Transverse colon (tissue), 4 donors: ENCODE results near the gene ZNF280B. TPM values are rescaled to one million over a fixed set of nuclear protein-coding genes. Genes with fewer than 3 reads are reported as not detected.
"Not testable (repeated sequence)": the region's sequence is repeated elsewhere in the genome, so short reads cannot be mapped to it uniquely, and the experiment has no call there.

Experiments used
- DNase-seq: peaks from one replicate; pipeline ENCODE4 v3.0.0-alpha.2; 2019
- H3K27ac ChIP-seq, 4 donors: fragments of 200-600 bp; sonication (generic); 2 replicates each; pipeline ENCODE4 v1.5.1; 2016 to 2018; ENCODE audit warnings: inconsistent platforms in 4 of 4
- H3K27me3 ChIP-seq: fragments of 200-600 bp; sonication (generic); 2 replicates; pipeline ENCODE4 v1.5.1; 2017; ENCODE audit warnings: inconsistent platforms
- H3K36me3 ChIP-seq, 4 donors: fragments of 200-600 bp; sonication (generic); 2 replicates each; pipeline ENCODE4 v1.5.1; 2017 to 2019; ENCODE audit warnings: inconsistent platforms in 4 of 4
- H3K4me1 ChIP-seq, 4 donors: fragments of 200-600 bp; sonication (generic); 2 replicates each; pipeline ENCODE4 v1.5.1; 2017 to 2020; ENCODE audit warnings: inconsistent platforms in 4 of 4
- H3K4me3 ChIP-seq, 4 donors: fragments of 200-600 bp; sonication (generic); 1 replicate in 1 of 4; 2 replicates in 3 of 4; pipeline versions ENCODE4 v1.5.1 to v1.6.1; 2017 to 2019; ENCODE audit warnings: inconsistent platforms in 4 of 4
- H3K9me3 ChIP-seq, 2 donors: fragments of 200-600 bp; sonication (generic); 2 replicates each; pipeline ENCODE4 v1.5.1; 2017 to 2019; ENCODE audit warnings: inconsistent platforms in 2 of 2
- CTCF ChIP-seq, 5 experiments: fragments of 200-600 bp in 3 of 5; fragments of 450-650 bp in 2 of 5; sonication (generic) in 3 of 5; IDR thresholded peaks; 1 replicate in 2 of 5; 2 replicates in 3 of 5; pipeline ENCODE4 v1.5.1; 2016 to 2017; ENCODE audit warnings: antibody characterized with exemption in 5 of 5, inconsistent platforms in 3 of 5, mild to moderate bottlenecking in 2 of 5, moderate library complexity in 1 of 5
- EP300 ChIP-seq: sonication (generic); formaldehyde crosslinking; IDR thresholded peaks from one replicate; pipeline ENCODE4 v1.6.1; 2017; ENCODE audit warnings: antibody characterized with exemption, low read depth
- POLR2A ChIP-seq: fragments of 450-650 bp; IDR thresholded peaks from one replicate; pipeline ENCODE4 v1.6.1; 2016; ENCODE audit warnings: antibody characterized with exemption, mild to moderate bottlenecking, moderate library complexity
- POLR2AphosphoS5 ChIP-seq, 3 donors: sonication (generic); formaldehyde crosslinking; IDR thresholded peaks; one replicate each; pipeline ENCODE4 v1.6.1; 2016; ENCODE audit warnings: antibody characterized with exemption in 3 of 3
- WGBS, 2 donors: methylation state at CpG; one replicate each; pipeline ENCODE4 v1.1.5; 2018; ENCODE audit warnings: low coverage in 1 of 2; 5-methylcytosine and 5-hydroxymethylcytosine counted together
- in situ Hi-C, 4 donors: fragments of 200-750 bp; cut with MboI; loops; one replicate each; pipeline versions ENCODE4 v1.15.0 to v1.15.1; 2017; ENCODE audit warnings: low sequenced_read_pairs in 3 of 4, low pct_ligation_motif_present in 1 of 4, low pct_unique_long_range_greater_than_20kb in 1 of 4
- intact Hi-C: fragments of 100-400 bp; cut with DNase I; formaldehyde crosslinking; loops from one replicate; pipeline ENCODE4 v1.15.1; 2023; ENCODE audit warnings: low total_unique reads
- total RNA-seq, 4 donors: library from RNA; depleted of rRNA; stranded (reverse); fragments of >200 nt; gene quantifications; one replicate each; pipeline ENCODE4 v1.1.0, GENCODE V29; 2016

The ZNF280B gene
- total RNA-seq, 4 donors from 2014 or later, result 0.41 to 0.79 (median 0.60) TPM; not detected in 1

- Histone ChIP-seq H3K4me1 (no peaks in the 10 kb centered on the region), H3K4me3 (no peak overlapping the region), H3K27ac (no peak overlapping the region), H3K27me3 (peaks cover 32% of the 10 kb centered on the region), H3K36me3 (no peaks in the 10 kb centered on the region), H3K9me3 (peaks cover 6 to 8% of the 10 kb centered on the region in 2 donors)
- in situ Hi-C loops (loop anchor here in 1 of 4 donors (25.0 kb wide), 1 partner anchor 137 kb away; no protein-coding TSS in a partner anchor), intact Hi-C loops (no loop called here)
- no peak for DNase-seq
- WGBS, 2 donors, result 86% methylated on average over 1 of the region's 1 CpG; no CpG with 5 or more reads in 1 of the 2 donors
- TF ChIP-seq POLR2A (no peak), POLR2AphosphoS5 (IDR thresholded peaks at IDR 0.05) (no peak), EP300 (no peak), CTCF (IDR thresholded peaks at IDR 0.05) (no peak)
These were observed 58.7 kb downstream of the ZNF280B start for GRCh38 chr22:22449819-22450218.

- Histone ChIP-seq H3K27me3 (peaks cover 17% of the 10 kb centered on the region), H3K4me3 (no peak overlapping the region), H3K36me3 (no peaks in the 10 kb centered on the region), H3K9me3 (peaks cover 4 to 6% of the 10 kb centered on the region in 2 donors), H3K4me1 (no peaks in the 10 kb centered on the region), H3K27ac (no peak overlapping the region)
- intact Hi-C loops, result no loop called here
- DNase-seq, result no peak
- no peak for TF ChIP-seq EP300
- no peak for TF ChIP-seq POLR2A
- TF ChIP-seq CTCF (IDR thresholded peaks at IDR 0.05), result no peak
- TF ChIP-seq POLR2AphosphoS5 (IDR thresholded peaks at IDR 0.05), result no peak
- WGBS, 2 donors, result 15 to 60% methylated on average over 2 of the region's 2 CpGs
- in situ Hi-C loops, result no loop called here
These were observed 62.0 kb downstream of the ZNF280B start for GRCh38 chr22:22446517-22446916.

GRCh38 chr22:22444007-22444589, 64.4 kb downstream of the ZNF280B start:
- H3K4me3 ChIP-seq, H3K9me3 ChIP-seq, in situ Hi-C loops, H3K36me3 ChIP-seq, DNase-seq, intact Hi-C loops, H3K27ac ChIP-seq, H3K4me1 ChIP-seq: not testable (repeated sequence)
- H3K27me3 ChIP-seq, result peaks cover 13% of the 10 kb centered on the region
- 81 to 83% methylated on average over 3 to 5 of the region's 5 CpGs for WGBS, 2 donors

GRCh38 chr22:22442928-22443709, 65.4 kb downstream of the ZNF280B start:
- H3K27me3 ChIP-seq, result peaks cover 13% of the 10 kb centered on the region
- no peak for DNase-seq
- no peak overlapping the region for H3K4me3 ChIP-seq
- no peaks in the 10 kb centered on the region for H3K4me1 ChIP-seq
- in situ Hi-C loops, result no loop called here
- WGBS, 2 donors, result 77 to 79% methylated on average over 6 to 7 of the region's 7 CpGs
- H3K9me3 ChIP-seq, result peaks cover 4 to 6% of the 10 kb centered on the region in 2 donors
- TF ChIP-seq POLR2A (no peak), POLR2AphosphoS5 (IDR thresholded peaks at IDR 0.05) (no peak)
- H3K27ac ChIP-seq, result no peak overlapping the region
- intact Hi-C loops, result no loop called here
- H3K36me3 ChIP-seq, result no peaks in the 10 kb centered on the region

- H3K36me3 ChIP-seq, H3K9me3 ChIP-seq, intact Hi-C loops, DNase-seq, H3K27ac ChIP-seq, in situ Hi-C loops, H3K4me3 ChIP-seq, H3K4me1 ChIP-seq: not testable (repeated sequence)
- 85% methylated on average over 14 of the region's 28 CpGs; no CpG with 5 or more reads in 1 of the 2 donors for WGBS, 2 donors
- H3K27me3 ChIP-seq, result peaks cover 13% of the 10 kb centered on the region
These were observed 66.9 kb downstream of the ZNF280B start for GRCh38 chr22:22441626-22442025.
